Neural crest cell (in vitro differentiated cells): Measurements from ENCODE around the gene ICAM5. TPM values are rescaled to one million over a fixed set of nuclear protein-coding genes. Genes with fewer than 3 reads are reported as not detected.

Experiments
- DNase-seq: peaks from one replicate; pipeline ENCODE4 v3.0.0; 2021; ENCODE audit warnings: low read depth, mixed read lengths, low spot score
- H3K27ac Mint-ChIP-seq: one replicate; pipeline ENCODE4 v1.8.0; 2021; ENCODE audit warnings: mild to moderate bottlenecking, mixed read lengths; ENCODE audit not compliant: unreplicated experiment
- H3K27me3 Mint-ChIP-seq: 2 replicates; pipeline ENCODE4 v1.8.0; 2021; ENCODE audit warnings: low read depth, mild to moderate bottlenecking, mixed read lengths
- H3K36me3 Mint-ChIP-seq: 2 replicates; pipeline ENCODE4 v1.8.0; 2021; ENCODE audit warnings: low read depth, mild to moderate bottlenecking, mixed read lengths
- H3K4me1 Mint-ChIP-seq: 2 replicates; pipeline ENCODE4 v1.8.0; 2021; ENCODE audit warnings: mixed read lengths
- H3K4me3 Mint-ChIP-seq: one replicate; pipeline ENCODE4 v1.8.0; 2021; ENCODE audit warnings: mild to moderate bottlenecking, mixed read lengths
- H3K9me3 Mint-ChIP-seq: 2 replicates; pipeline ENCODE4 v1.8.0; 2021; ENCODE audit warnings: mixed read lengths
- CTCF ChIP-seq: fragments of 200-600 bp; sonication (generic); conservative IDR thresholded peaks from 2 replicates; pipeline ENCODE4 v1.5.0; 2021; ENCODE audit warnings: antibody characterized with exemption, mild to moderate bottlenecking
- total RNA-seq: library from RNA; stranded (reverse); gene quantifications from 2 replicates; pipeline ENCODE4 v1.2.1, GENCODE V29; 2021

ICAM5 gene
- total RNA-seq, 1 donor from 2014 or later = not detected

- Mint-ChIP-seq H3K9me3 (no peaks in the 10 kb centered on the region), H3K4me3 (no peak overlapping the region), H3K4me1 (no peaks in the 10 kb centered on the region), H3K36me3 (no peaks in the 10 kb centered on the region), H3K27ac (peak overlapping the region; percentile 10), H3K27me3 (peaks cover 37% of the 10 kb centered on the region)
- TF ChIP-seq CTCF = no peak
- no peak for DNase-seq
Measured at GRCh38 chr19:10266706-10267105, 23.0 kb upstream of the ICAM5 start.

GRCh38 chr19:10268071-10268470, 21.7 kb upstream of the ICAM5 start:
- no peak overlapping the region for H3K27ac Mint-ChIP-seq
- H3K4me3 Mint-ChIP-seq = no peak overlapping the region
- TF ChIP-seq CTCF = no peak
- no peak for DNase-seq
- H3K36me3 Mint-ChIP-seq = no peaks in the 10 kb centered on the region
- peaks cover 50% of the 10 kb centered on the region for H3K27me3 Mint-ChIP-seq
- H3K4me1 Mint-ChIP-seq = no peaks in the 10 kb centered on the region
- H3K9me3 Mint-ChIP-seq = no peaks in the 10 kb centered on the region

GRCh38 chr19:10269333-10270179, 20.2 kb upstream of the ICAM5 start:
- Mint-ChIP-seq H3K9me3 (no peaks in the 10 kb centered on the region), H3K4me1 (no peaks in the 10 kb centered on the region), H3K36me3 (no peaks in the 10 kb centered on the region), H3K27ac (no peak overlapping the region), H3K27me3 (peaks cover 56% of the 10 kb centered on the region), H3K4me3 (peak overlapping the region; percentile 38)
- peak; percentile 91 for TF ChIP-seq CTCF
- peak; percentile 86 for DNase-seq

- Mint-ChIP-seq H3K4me3 (no peak overlapping the region), H3K27ac (no peak overlapping the region), H3K9me3 (no peaks in the 10 kb centered on the region), H3K27me3 (peaks cover 62% of the 10 kb centered on the region), H3K4me1 (no peaks in the 10 kb centered on the region), H3K36me3 (no peaks in the 10 kb centered on the region)
- DNase-seq = no peak
- TF ChIP-seq CTCF = no peak
Measured at GRCh38 chr19:10270180-10270615, 19.6 kb upstream of the ICAM5 start.

- no peak for DNase-seq
- Mint-ChIP-seq H3K27me3 (peaks cover 63% of the 10 kb centered on the region), H3K9me3 (no peaks in the 10 kb centered on the region), H3K4me3 (no peak within 1 kb of the TSS), H3K36me3 (no peaks in the 10 kb centered on the region), H3K4me1 (no peaks in the 10 kb centered on the region), H3K27ac (no peak within 1 kb of the TSS)
- TF ChIP-seq CTCF = peak; percentile 23
Measured at GRCh38 chr19:10270616-10271394, 18.9 kb upstream of the ICAM5 start, which contains the start of gene ICAM1. TSS of gene ICAM1 (plus strand) at chr19:10271120. CDS start at chr19:10271160, 40 bp downstream.
